Activated CD8-positive, alpha-beta memory T cell treated with anti-CD3 and anti-CD28 coated beads, Interleukin-2, amount 50 U/mL, for 48 hours (primary cell): Measurements from ENCODE around the gene HMOX2.

Experiments used
- DNase-seq: peaks from one replicate; pipeline ENCODE4 v3.0.0-alpha.2; 2020

HMOX2 gene

DNA sequence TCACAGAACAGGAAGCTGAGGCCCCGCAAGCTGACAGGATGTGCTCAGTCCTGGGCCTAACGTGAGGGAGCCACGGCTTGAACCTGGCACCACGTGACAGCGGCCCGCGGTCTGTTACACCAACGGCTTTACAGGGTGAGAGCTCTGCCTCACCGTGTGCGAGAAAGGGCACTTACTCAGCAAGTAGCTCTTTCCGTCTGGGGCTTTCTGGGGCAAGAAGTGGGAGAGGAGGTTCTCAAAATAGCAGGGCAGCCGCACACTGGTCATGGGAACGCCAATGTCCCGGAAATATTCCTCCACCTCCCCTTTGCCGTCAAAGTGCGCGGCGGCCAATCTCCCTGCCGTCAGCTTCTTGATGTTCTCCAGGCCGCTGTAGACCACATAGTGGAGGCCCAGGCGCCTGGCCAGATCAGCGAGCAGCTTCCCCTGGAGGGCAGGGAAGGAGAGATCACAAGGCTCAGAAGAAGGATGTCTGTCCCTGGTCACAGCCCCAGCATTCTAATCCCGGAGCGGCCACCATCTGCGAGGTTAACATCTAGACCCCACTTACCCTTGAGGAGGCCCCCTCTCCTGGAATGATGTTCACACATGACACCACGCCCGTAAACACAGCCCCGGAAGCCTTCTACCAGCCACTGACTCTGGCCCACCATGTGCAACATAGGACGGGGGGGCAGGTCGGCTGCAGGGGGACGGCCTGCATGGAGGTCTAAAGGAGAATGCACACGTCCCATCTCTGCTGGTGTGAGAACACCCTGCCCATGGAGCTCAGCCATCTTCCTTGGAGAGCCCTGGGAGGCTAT, 10.0 kb upstream of the HMOX2 start:
- peak; percentile 73 for DNase-seq

DNA sequence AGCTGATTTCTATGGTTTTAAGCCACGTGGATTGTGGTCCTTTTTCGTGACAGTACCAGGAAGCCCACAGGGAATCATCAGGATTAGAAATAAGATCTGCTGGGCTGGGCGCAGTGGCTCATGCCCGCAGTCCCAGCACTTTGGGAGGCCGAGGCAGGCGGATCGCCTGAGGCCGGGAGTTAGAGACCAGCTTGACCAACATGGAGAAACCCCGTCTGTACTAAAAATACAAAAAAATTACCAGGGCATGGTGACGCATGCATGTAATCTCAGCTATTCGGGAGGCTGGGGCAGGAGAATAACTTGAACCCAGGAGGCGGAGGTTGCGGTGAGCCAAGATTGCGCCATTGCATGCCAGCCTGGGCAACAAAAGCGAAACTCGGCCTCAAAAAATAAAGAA, 8.3 kb upstream of the HMOX2 start:
- DNase-seq: no peak

DNA sequence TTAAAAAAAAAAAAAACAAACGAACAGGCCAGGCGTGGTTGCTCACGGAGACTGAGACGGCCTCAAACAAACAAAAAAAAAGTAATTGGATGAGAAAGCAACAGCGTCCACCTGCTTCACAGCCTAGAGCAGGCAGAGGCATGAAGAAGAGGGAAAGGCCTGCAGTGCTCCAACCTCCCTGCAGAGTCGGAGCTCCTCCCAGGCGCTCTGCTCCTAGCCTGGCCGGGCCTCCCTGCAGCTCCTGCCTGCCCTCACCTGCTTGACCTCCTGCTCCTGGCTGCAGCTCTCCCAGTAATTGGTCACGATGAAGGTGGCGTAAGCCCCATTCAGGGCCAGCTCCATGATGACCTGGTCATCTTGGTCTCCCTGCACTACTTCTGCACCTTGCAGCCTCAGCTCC, 7.2 kb upstream of the HMOX2 start:
- DNase-seq: no peak

DNA sequence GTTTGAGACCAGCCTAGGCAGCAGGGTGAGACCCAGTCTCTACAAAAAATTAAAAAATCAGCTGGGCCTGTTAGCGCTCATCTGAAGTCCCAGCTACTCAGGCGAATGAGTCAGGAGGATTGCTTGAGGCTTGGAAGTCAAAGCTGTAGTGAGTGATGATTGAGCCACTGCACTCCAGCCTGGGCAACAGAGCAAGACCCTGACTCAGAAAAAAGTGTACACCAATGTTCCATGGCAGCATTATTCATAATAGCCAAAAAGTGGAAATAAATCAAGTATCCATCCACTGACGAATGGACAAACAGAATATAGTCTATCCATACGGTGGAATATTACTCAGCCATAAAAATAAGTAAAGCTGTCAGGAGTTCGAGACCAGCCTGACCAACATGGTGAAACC, 4.3 kb upstream of the HMOX2 start:
- DNase-seq: no peak

DNA sequence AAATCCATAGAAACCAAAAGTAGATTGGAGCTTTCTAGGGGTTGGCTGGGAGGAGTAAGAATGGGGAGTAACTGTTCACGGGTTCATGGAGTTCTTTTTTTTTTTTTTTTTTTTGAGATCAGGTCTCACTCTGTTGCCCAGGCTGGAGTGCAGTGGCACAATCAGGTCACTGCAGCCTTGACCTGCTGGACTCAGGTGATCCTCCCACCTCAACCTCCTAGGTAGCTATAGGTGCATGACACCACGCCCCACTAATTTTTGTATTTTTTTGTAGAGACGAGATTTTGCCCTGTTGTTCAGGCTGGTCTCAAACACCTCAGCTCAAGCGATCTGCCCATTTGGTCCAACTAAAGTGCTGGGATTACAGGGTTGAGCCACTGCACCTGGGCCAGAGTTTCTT, 3.3 kb upstream of the HMOX2 start:
- DNase-seq: no peak

DNA sequence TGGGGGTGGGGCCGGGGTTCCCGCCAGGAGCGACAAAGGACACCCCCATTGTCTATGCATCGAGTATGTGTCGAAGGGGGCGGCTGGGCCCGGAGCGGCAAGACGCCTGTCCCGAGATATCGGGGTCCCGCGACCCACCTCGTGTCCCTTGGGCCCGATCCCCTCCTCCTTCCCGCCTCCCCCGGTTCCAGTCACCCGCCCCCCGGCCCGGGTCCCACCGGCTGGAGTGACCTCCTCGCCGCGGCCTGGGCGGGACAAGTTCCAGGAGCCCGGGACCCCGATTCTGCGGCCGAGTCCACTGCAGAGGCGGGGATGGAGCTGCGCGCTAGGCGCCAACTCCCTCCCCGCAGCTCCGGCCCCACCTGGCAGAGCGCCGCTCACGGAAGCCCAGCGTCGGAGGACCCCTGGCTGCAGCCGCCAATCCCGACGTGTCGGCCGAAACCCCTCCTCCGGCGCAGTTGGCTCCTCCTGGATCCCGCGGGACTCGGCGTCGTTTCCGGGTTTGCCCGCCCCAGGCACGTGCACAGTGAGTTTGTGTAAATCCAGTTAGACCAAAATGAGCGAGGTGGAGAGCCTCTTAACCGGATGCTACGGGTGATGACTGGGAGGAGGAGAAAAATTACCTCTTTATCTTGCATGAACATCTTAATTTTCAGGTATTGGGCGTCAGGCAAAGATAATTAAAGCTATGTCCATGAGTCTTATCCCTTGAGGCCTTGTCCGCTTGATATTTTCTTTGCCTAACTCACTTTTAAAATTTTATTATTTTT, 1.8 kb upstream of the HMOX2 start, which contains the start of gene NMRAL1:
NMRAL1 (minus strand) TSS at position 434 of the 770 bp plus-strand sequence. CDS start 493 bp downstream, outside the sequence.
- peak; percentile 95 for DNase-seq

DNA sequence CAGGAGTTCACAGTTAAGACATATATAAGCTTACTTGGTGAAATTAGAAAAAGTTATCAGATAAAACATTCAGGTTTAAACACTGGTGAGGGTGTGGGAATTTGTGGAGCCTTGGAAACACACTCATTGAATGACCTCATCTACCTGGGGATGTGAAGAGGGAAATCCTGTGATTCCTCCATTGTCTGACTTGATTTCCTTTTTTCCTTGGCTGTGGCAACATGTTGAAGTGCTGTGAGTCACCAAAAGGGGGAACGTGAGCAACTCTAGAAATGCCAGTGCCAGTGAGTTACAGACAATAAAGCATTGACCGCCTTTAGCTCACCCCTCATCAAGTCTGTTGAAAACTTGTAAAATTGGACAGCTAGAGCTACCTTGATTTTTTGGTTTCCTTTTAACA, 1.8 kb downstream of the HMOX2 start:
- DNase-seq: no peak

DNA sequence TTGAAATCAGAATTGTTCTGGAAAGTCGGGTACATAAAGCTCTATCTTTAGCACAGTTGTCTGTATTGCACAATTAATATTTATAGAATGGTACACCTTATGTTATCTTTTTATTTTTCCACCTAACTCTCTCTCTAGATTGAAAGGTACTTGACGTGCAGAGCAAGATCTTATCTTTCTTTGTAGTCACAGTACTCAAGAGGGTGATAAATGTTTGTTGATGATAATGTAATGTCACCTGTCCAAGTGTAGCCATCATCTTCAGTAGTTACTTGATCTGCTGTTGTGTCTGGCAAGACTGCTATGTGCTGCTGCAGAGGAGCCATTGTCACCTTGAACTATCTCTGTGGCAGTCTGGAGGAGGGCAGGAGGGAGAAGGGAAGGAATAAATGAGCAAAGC, 5.3 kb downstream of the HMOX2 start:
- DNase-seq: no peak

DNA sequence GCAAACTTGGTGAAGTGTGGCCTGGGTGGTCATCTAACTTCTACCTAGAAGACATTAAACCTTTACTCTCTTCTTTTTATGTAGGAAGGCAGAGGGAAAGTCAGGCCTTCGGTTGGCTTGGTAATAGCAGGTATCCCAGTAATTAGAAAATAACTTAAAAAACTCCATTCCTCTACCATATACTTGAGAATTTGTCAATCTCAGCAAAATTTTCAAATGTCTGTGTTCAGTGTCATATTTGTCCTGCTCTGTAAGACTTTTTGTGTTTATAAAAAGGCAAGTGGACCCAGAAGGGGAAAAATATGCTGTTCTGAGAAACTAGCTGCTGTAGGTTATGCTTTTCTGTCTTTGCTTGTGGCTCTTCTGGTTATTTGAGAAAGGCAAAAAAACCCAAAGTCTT, 5.8 kb downstream of the HMOX2 start:
- DNase-seq: no peak

DNA sequence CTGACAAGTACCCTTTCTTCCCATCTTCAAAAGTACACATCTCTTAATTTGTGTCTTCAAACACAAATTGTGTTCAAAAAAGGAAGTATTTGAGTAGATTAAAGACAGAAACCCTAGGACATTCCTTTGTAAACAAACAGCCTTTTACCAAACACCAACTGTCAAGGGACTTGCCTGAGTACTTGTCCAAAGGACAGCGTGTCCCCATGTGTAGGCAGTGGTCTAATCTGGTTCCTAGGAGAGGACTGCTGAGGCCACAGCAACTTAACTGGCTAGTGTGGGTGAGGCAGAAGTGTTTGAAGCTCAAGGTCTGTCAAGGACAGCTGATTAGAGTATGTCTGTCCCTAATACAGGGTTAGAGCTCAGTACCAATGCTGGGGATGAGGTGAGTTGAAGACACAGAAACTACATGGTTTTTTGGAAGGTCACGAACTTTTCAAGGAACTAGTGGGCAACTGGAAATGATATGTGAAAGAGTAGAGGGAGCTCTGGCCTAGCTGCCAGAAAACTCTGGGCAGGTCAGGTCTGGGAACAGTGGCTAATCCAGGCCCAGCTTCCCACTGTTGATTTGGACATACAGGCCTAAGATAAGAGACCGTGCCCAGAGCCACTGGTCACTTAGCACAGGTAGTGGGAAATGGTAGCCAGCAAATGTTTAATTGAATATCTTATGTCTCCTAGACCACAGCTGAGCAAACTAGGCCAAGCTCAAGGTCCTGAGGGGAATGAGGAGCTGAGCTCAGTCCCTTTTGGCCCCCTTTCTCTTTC, 10.1 kb downstream of the HMOX2 start:
- DNase-seq: no peak

DNA sequence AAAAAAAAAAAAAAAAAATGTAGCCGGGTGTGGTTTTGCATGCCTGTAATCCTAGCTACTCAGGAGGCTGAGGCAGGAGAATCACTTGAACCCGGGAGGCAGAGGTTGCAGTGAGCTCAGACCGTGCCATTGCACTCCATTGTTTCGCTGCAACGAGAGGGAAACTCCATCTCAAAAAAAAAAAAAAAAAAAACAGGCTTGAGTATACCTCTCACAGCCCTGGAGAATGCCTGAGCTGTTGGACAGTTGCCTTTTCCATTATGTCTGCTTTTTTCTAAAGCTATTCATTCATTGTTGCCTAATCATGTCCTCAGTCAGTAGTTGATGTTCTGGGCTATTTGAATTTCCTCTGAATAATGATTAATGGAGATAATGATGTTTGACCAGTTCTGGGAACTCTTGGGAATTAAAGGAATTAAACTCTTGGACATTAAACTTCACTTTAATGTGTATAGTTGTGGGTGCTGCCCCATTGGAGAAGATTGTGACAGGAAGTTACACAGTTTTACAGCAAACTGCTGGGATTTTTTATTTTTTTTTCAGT, 11.8 kb downstream of the HMOX2 start:
- no peak for DNase-seq

DNA sequence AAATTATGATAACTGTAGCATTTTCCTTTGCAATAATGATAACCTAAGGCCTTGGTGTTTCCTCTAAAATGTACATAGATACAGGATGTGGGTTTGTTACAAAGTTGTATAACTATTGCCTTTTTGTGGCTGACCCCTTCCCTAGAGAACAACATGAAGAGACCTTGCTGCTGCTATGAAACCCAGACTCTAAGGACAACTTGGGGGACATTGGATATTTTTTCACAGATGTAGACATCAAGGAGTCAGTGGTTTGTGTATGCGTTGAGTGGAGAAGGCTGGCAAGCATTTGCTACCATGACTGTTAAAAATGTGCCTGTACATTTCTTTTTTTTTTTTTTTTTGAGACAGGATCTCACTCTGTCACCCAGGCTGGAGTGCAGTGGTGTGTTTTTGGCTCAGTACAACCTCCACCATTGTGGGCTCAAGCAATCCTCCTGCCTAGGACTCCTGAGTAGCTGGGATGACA, 12.3 kb downstream of the HMOX2 start:
- no peak for DNase-seq

DNA sequence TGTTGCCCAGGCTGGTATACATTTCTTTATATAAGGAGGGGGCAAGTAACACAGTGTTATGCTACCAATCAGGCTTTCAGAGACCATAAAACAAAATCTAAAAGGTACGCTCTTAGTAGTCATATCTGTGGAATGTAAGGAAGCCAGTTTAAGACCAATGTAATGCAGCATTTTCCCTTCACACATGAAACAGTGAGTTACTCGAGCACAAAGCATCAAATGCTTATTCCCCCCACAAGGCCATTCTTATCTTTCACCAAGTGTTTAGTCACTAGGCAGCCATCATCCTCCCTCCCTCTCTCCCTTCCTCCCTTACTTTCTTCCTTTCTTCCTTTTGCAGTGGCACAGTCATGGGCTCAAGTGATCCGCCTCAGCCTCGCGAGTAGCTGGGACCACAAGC, 12.8 kb downstream of the HMOX2 start:
- no peak for DNase-seq

DNA sequence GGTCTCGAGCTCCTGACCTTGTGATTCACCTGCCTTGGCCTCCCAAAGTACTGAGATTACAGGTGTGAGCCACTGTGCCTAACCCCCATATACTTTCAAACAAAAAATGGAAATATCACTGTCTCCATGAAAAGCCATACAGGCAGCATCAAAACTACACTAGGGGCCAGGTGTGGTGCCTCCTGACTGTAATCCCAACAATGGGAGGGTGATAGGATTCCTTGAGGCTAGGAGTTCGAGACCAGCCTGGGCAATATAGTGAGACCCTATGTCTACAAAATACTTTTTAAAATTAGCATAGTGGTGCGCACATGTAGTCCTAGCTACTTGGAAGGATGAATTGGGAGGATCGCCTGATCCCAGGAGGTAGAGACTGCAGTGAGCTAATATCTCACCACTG, 15.7 kb downstream of the HMOX2 start:
- no peak for DNase-seq

DNA sequence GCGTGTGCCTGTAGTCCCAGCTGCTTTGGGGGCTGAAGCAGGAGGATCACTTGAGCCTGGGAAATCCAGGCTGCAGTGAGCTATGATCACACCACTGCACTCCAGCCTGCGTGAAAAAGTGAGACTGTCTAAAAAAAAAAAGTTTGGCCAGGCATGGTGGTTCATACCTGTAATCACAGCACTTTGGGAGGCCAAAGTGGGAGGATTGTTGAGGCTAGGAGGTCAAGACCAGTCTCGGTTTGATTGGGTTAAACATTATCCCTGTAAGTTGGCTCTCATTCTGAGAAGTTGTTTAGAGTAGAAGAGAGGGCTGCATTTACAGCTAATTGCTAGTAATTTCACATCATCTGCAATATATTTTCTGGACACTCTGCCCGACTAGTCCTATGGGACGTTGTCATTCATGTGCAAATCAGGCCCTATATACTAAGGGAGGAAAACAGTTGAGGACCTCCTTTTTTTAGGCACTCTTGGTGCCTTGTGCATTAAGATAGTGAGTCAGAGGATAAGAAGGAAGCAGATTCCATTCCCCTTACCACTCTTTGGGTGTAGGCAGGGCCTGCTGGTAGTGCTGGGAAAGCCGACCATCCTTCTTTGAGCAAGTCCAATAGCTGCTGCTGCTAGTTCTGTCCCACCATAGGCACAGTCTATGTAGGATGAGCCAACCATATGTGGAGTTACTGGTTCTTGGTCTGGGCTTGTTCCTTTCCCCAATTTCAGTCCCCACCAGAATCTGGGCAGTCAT, 18.7 kb downstream of the HMOX2 start:
- DNase-seq: no peak

DNA sequence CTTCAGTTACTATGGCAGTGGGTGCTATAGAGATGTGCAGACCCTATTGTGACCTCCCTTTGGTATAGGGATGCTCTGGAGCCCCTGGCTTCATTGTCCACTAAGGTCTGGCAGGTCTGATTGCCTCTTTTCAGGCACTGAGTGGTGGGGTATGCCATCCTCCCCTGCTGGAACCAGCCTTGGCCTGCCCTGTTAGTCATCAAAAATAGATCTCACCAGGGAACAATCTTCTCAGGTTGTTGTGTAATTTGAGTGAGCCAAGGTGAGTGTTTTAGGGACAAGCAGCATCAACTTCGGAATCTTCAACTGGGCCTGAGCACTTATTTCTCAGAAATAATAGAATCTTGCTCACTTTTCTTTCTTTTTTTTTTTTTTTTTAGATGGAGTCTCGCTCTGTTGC, 19.6 kb downstream of the HMOX2 start:
- DNase-seq: no peak

DNA sequence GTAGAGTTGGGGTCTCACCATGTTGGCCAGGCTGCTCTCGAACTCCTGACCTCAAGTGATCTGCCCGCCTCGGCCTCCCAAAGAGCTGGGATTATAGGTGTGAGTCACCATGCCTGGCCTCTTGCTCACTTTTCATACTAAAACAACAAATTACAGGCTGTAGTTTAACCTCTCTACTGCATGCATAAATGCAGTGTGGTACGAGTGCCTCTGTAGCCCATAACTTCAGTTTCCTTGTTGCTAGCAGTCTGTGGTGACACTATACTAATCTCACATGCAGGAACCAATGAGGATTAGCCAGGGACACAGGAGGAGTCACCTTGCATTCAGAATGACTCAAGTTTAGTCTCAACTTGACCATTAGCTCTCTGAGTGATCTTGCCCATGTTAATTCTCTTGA, 20.1 kb downstream of the HMOX2 start:
- DNase-seq: no peak

DNA sequence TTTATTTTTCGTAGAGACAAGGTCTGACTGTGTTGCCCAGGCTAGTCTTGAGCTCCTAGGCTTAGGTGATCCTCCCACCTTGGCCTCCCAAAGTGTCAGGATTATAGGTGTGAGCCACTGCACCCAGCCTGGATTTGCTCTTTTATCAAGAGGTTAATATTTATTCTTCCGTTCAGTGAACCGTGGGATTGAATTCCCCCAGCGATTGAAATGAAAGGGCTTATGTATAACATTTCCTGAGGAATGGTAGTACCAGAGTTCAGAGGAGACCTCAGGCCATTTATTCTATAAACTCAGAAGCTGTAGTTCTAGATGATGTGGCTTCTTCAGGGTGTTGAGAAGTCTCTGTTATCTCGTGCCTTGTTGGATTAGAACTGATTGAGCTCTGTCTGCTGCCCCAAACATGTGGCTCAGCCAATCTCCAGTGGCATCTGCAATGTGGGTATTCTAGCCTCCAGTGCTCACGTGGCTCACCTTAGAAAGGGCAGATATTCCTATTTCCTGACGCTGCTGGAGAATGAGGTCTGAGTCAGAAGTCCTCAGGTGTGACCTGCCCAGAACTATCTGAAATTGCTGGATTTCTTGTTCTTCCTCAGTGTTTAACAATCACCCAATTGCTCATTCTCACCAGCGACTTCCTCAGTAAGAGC, 22.5 kb downstream of the HMOX2 start:
- DNase-seq: no peak

DNA sequence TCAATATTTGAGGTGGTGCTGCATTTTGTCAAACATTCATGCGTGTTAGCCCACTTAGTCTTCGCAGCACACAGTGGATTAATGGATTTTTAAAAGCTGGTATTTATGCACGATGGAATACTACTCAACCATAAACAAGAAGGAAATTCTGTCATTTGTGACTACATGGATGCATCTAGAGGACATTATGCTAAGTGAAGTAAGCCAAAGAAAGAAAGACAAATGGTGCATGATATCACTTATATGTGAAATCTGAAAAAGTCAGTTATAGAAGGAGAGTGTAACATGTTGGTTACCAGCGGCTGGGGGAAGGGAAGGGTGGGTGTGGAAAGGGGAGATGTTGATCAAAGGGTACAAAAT, 23.0 kb downstream of the HMOX2 start:
- no peak for DNase-seq

DNA sequence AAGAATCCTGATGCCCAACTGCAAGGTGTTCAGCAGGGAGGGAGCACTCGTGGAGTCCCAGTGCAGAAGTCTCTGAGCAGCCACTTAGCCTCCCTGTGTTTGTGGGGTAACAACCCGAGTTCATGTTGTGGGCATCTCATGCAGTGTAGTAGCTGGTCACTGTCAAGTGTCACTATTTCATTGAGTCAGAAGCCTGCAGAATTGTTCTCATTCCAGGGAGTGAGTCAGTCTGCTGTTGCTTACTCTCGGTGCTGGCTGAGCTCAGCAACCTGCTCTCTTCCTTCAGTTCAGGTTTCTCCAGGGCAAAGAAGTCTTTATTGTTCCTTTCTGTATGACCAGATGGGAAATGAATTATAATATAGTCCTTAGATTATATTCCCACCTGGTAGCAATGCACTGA, 24.1 kb downstream of the HMOX2 start:
- DNase-seq: no peak

DNA sequence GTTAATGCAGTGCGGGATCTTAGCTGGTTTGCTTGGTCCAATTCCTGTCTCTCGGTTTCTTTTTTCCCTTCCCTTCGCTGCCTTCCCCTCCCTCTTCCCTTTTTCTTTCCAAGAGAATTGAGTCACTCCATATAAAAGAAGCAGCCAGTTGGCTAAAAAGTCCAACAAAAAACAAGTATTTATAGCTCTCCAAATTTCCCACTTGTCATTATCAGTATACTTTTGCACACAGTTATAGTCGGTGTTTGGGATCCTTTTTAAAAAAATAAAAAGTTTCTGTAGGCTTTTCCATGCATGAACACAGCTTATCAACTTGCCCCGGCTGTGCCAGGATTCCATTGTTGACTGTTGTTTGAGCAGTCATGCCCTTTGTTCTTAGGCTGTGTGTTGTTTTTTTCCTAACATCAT, 24.9 kb downstream of the HMOX2 start:
- DNase-seq: no peak
